Skeletal muscle tissue (tissue), 4 donors: ENCODE results near the gene FTL. TPM values are rescaled to one million over a fixed set of nuclear protein-coding genes. Genes with fewer than 3 reads are reported as not detected.

Experiments
- H3K27ac ChIP-seq: one replicate; pipeline ENCODE4 v1.7.0; 2013; ENCODE audit warnings: mild to moderate bottlenecking, low read depth, low read length, inconsistent platforms
- H3K27me3 ChIP-seq, 3 donors: one replicate each; pipeline ENCODE4 v1.7.0; 2013; ENCODE audit warnings: low read length in 3 of 3; ENCODE audit not compliant: control insufficient read depth in 3 of 3, insufficient read depth in 3 of 3
- H3K36me3 ChIP-seq, 3 donors: one replicate each; pipeline ENCODE4 v1.7.0; 2013; ENCODE audit warnings: low read length in 3 of 3; ENCODE audit not compliant: control insufficient read depth in 3 of 3, insufficient read depth in 3 of 3
- H3K4me1 ChIP-seq, 3 donors: one replicate each; pipeline ENCODE4 v1.7.0; 2013; ENCODE audit warnings: low read length in 3 of 3, mild to moderate bottlenecking in 3 of 3; ENCODE audit not compliant: control insufficient read depth in 3 of 3, insufficient read depth in 3 of 3
- H3K4me3 ChIP-seq, 3 donors: one replicate each; pipeline ENCODE4 v1.7.0; 2013; ENCODE audit warnings: low read length in 3 of 3
- H3K9ac ChIP-seq, 3 donors: one replicate each; pipeline ENCODE4 v1.7.0; 2013; ENCODE audit warnings: low read length in 3 of 3, mild to moderate bottlenecking in 3 of 3, moderate library complexity in 2 of 3, low read depth in 1 of 3
- H3K9me3 ChIP-seq, 3 donors: one replicate each; pipeline ENCODE4 v1.7.0; 2013; ENCODE audit warnings: low read length in 3 of 3; ENCODE audit not compliant: control insufficient read depth in 3 of 3
- total RNA-seq: library from RNA; depleted of rRNA; stranded (reverse); fragments of >200 nt; gene quantifications from one replicate; pipeline ENCODE4 v1.2.3, GENCODE V29; 2014
- donor health status: Osteomylitis.

Gene FTL
- total RNA-seq, 1 donor from 2014 or later = 470 TPM

- H3K27me3 ChIP-seq = no peaks in the 10 kb centered on the region
- H3K9ac ChIP-seq = peak overlapping the region; percentile 89 to 93 (median 90)
- peak overlapping the region; percentile 80 to 89 (median 88) for H3K4me3 ChIP-seq
- peak overlapping the region; percentile 74 for H3K27ac ChIP-seq
- H3K9me3 ChIP-seq = no peaks in the 10 kb centered on the region
- peaks cover 14 to 27% (median 18%) of the 10 kb centered on the region in 3 donors for H3K4me1 ChIP-seq
- peaks cover 0 to 5% (median 3%) of the 10 kb centered on the region in 3 donors for H3K36me3 ChIP-seq
Observed at GRCh38 chr19:48955308-48955958, 9.7 kb upstream of the FTL start.

DNA sequence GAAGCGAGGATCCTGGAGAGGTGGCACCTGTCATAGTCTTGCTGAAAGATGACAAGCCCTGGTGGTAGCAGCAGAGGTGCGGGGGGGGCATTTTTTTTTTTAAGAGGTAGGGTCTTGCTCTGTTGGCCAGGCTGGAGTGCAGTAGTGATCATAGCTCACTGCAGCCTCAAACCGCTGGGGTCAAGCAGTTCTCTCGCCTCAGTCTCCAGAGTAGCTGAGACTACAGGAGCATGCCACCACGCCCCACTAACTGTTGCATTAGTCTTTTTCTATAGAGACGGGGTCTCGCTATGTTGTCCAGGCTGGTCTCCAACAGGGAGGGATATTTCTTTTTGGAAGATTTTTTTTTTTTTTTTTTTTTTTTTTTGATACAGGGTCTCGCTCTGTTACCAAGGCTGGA is 7.1 kb upstream of the FTL start:
- Histone ChIP-seq H3K4me1 (peaks cover 22 to 35% (median 23%) of the 10 kb centered on the region in 3 donors), H3K4me3 (no peak overlapping the region), H3K9me3 (no peaks in the 10 kb centered on the region), H3K36me3 (peaks cover 0 to 5% (median 3%) of the 10 kb centered on the region in 3 donors), H3K9ac (no peak overlapping the region), H3K27ac (no peak overlapping the region), H3K27me3 (no peaks in the 10 kb centered on the region)

GRCh38 chr19:48959341-48960239 is 5.5 kb upstream of the FTL start:
- Histone ChIP-seq H3K27ac (no peak overlapping the region), H3K4me1 (peaks cover 31 to 38% (median 33%) of the 10 kb centered on the region in 3 donors)

GRCh38 chr19:48961051-48961649 is 4.0 kb upstream of the FTL start:
- Histone ChIP-seq H3K36me3 (peaks cover 5 to 8% (median 7%) of the 10 kb centered on the region in 3 donors), H3K4me3 (no peak overlapping the region), H3K9ac (no peak overlapping the region), H3K9me3 (no peaks in the 10 kb centered on the region), H3K27me3 (no peaks in the 10 kb centered on the region), H3K27ac (no peak overlapping the region), H3K4me1 (peaks cover 23 to 29% (median 27%) of the 10 kb centered on the region in 3 donors)

More at GRCh38 chr19:48959341-48960239, 5.5 kb upstream of the FTL start:
- Histone ChIP-seq H3K27me3 (no peaks in the 10 kb centered on the region), H3K4me3 (no peak overlapping the region), H3K9ac (no peak overlapping the region), H3K36me3 (peaks cover 0 to 5% (median 3%) of the 10 kb centered on the region in 3 donors), H3K9me3 (no peaks in the 10 kb centered on the region)

DNA sequence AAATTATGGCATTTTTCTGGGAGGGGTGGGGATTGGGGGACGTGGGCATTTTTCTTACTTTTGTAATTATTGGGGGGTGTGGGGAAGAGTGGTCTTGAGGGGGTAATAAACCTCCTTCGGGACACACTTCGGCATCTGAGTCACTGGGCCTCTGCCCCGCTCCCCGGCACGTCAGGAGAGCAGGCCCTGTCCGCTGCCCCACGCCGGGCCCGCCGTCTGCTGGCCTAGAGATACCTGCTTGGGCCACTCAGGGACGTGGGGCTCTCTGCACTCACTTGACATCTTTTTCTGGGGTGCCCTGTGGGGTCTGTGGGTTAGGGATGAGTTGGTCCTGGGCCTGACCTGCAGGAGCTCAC is 3.5 kb upstream of the FTL start:
- Histone ChIP-seq H3K9me3 (no peaks in the 10 kb centered on the region), H3K27me3 (no peaks in the 10 kb centered on the region), H3K4me1 (peaks cover 27 to 34% (median 32%) of the 10 kb centered on the region in 3 donors), H3K9ac (no peak overlapping the region), H3K36me3 (peaks cover 9 to 10% (median 9%) of the 10 kb centered on the region in 3 donors), H3K27ac (peak overlapping the region; percentile 91), H3K4me3 (no peak overlapping the region)

DNA sequence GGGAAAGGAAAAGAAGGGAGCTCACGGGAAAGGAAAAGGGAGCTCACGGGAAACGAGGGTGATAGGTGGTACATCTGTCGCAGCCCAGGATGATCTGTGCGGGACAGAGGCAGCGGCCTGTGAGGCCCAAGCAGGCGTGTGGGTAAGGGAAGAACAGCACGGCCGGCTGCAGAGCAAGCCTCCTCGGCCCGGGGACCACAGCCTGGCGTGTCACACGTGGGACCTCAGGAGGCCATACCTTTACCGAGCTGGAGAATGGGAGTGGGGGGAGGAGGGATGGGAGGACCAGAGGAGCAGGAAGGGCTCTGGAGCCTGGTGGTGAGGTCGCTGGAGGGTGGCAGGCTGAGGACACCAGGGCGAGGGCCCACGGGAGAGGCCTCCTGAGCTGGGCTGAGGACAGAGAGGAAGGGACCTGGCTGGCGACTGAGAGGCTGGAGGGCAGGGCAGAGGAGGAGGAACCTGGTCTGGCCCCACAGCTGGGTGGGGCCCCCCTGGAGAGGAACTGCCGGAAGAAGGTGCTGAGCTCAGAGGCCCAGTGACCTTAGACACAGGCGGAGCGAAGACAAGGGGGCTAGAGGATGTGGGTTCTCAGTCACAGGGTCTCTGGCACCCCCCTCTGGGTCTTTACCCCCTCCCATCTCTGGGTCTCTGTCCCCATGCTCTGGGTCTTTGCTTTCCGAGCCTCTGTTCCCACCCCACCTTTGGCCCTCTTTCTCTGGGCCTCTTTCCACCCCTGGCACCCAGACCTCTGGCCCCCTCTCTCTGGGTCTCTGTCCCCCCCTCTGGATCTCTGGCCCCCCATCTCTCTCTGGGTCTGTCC is 2.9 kb upstream of the FTL start:
- peaks cover 11 to 15% (median 12%) of the 10 kb centered on the region in 3 donors for H3K36me3 ChIP-seq
- H3K9ac ChIP-seq = peak overlapping the region in 1 of 3 donors; percentile 45
- peak overlapping the region; percentile 91 for H3K27ac ChIP-seq
- no peaks in the 10 kb centered on the region for H3K9me3 ChIP-seq
- no peak overlapping the region for H3K4me3 ChIP-seq
- no peaks in the 10 kb centered on the region for H3K27me3 ChIP-seq
- peaks cover 33 to 40% (median 38%) of the 10 kb centered on the region in 3 donors for H3K4me1 ChIP-seq

GRCh38 chr19:48962849-48963165 is 2.3 kb upstream of the FTL start:
- Histone ChIP-seq H3K27me3 (no peaks in the 10 kb centered on the region), H3K4me3 (no peak overlapping the region), H3K36me3 (peaks cover 11 to 16% (median 15%) of the 10 kb centered on the region in 3 donors), H3K9ac (no peak overlapping the region), H3K4me1 (peaks cover 38 to 45% (median 44%) of the 10 kb centered on the region in 3 donors), H3K27ac (peak overlapping the region; percentile 91), H3K9me3 (no peaks in the 10 kb centered on the region)

DNA sequence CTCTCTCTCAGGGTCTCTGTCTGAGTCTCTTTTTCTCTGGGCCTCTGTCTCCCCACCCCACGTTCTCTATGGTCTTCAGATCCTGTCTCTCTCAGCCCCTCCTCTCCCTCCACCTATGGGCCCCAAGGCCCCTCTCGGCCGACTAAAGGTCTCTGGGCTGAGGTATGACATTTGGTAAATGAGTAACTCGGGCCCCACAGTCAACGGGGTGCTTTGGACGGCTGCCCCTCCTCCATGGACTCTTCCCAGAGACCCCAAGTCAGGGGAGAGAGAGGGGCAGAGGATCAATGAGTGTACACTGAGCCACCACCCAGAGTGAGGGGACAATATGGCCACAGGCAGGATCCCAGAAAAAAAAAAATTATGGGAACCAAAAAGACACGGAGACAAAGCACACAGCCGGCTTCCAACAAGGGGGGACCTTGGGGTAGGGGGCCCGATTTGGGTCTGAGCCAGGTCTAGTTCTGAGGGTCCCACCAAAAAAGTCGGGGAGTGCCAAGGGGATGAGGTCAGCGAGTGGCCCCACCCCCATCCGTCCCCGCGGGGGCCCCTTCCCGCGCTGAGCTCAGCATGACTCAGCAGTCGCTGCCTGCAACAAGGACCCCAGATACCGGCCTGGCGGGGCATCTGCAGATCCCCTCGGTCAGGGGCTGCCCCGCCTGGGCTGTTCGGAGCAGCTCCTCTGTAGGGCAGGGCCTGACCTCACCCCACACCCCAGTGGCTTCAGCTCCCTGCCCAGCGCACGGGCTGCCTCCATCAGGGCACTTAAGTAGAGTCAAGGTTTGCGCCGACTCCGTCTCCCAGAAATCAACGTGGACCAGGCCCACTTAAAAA is 1.5 kb upstream of the FTL start:
- peak overlapping the region; percentile 56 to 75 (median 70) for H3K4me3 ChIP-seq
- peak overlapping the region; percentile 91 for H3K27ac ChIP-seq
- peaks cover 45 to 53% (median 51%) of the 10 kb centered on the region in 3 donors for H3K4me1 ChIP-seq
- H3K36me3 ChIP-seq = peaks cover 17 to 22% (median 22%) of the 10 kb centered on the region in 3 donors
- peak overlapping the region; percentile 67 to 83 (median 69) for H3K9ac ChIP-seq
- H3K27me3 ChIP-seq = no peaks in the 10 kb centered on the region
- H3K9me3 ChIP-seq = no peaks in the 10 kb centered on the region
